ENCODE data around the gene CDC42EP5. TPM values are rescaled to one million over a fixed set of nuclear protein-coding genes. Genes with fewer than 3 reads are reported as not detected.

Gene CDC42EP5
- total and polyA plus RNA-seq, 4 donors = 0.28 to 2.2 (median 0.84) TPM; not detected in 1

GRCh38 chr19:54416695-54417491 is 56.2 kb downstream of the CDC42EP5 start (continued):
- TF ChIP-seq ZBTB33 (IDR thresholded peaks at IDR 0.05) (no peak), HNF4G (IDR thresholded peaks at IDR 0.05) (no peak)

- Histone ChIP-seq H3K36me3 (ENCODE audit: control insufficient read depth in 4 of 4, insufficient read depth in 3 of 4, low read depth in 1 of 4, low read length in 3 of 4) (no peaks in the 10 kb centered on the region), H3K9me3 (ENCODE audit: control insufficient read depth in 4 of 4, low read length in 3 of 4) (no peaks in the 10 kb centered on the region), H3K4me3 (ENCODE audit: low read depth in 1 of 3, low read length in 3 of 3) (no peak overlapping the region), H3K4me1 (ENCODE audit: control insufficient read depth in 4 of 4, insufficient read depth in 4 of 4, low read length in 3 of 4) (no peaks in the 10 kb centered on the region), H3K27me3 (ENCODE audit: control insufficient read depth in 4 of 4, insufficient read depth in 4 of 4, low read length in 3 of 4) (peaks cover 0 to 11% (median 8%) of the 10 kb centered on the region in 4 donors), H3K27ac (ENCODE audit: low read depth in 1 of 2, low read length in 2 of 2) (no peak overlapping the region), H3K9ac (ENCODE audit: low read depth in 1 of 2, low read length in 2 of 2) (no peak overlapping the region)
- no peak for DNase-seq (ENCODE audit: low spot score)
- WGBS = 7% methylated on average over 28 of the region's 28 CpGs
- TF ChIP-seq FOXA1 (IDR thresholded peaks at IDR 0.05) = no peak
- no peak for TF ChIP-seq MAX (IDR thresholded peaks at IDR 0.05)
- no peak for TF ChIP-seq SP1 (IDR thresholded peaks at IDR 0.05)
- no peak for TF ChIP-seq YY1 (IDR thresholded peaks at IDR 0.05)
- TF ChIP-seq ATF3 (IDR thresholded peaks at IDR 0.05) = no peak
- no peak for TF ChIP-seq TAF1 (conservative IDR thresholded peaks at IDR 0.05)
- no peak for TF ChIP-seq HNF4A (conservative IDR thresholded peaks at IDR 0.05)
- no peak for TF ChIP-seq REST (IDR thresholded peaks at IDR 0.05)
- no peak for TF ChIP-seq HNF4G (IDR thresholded peaks at IDR 0.05)
- no peak for TF ChIP-seq FOXA2 (IDR thresholded peaks at IDR 0.05)
- TF ChIP-seq CTCF (IDR thresholded peaks at IDR 0.05; ENCODE audit: low read depth, low read length, missing input control) = no peak
- TF ChIP-seq GABPA (IDR thresholded peaks at IDR 0.05 in 1 of 2, conservative IDR thresholded peaks at IDR 0.05 in 1 of 2) = no peak
- TF ChIP-seq EGR1 (IDR thresholded peaks at IDR 0.05; ENCODE audit: low read depth in 2 of 2) = no peak
- no peak for TF ChIP-seq ZBTB33 (IDR thresholded peaks at IDR 0.05)
- no peak for TF ChIP-seq NR2F2 (IDR thresholded peaks at IDR 0.05)
Measured at GRCh38 chr19:54415901-54416673, 57.0 kb downstream of the CDC42EP5 start.
